ENCODE data around the gene EYS. TPM values are rescaled to one million over a fixed set of nuclear protein-coding genes. Genes with fewer than 3 reads are reported as not detected.

Gene EYS
- total and polyA plus RNA-seq, 2 of the 8 experiments (the other 6 are each of a cell fraction or from before 2014, with no cell fraction given): 0.05 to 0.13 TPM

GRCh38 chr6:64006246-64006645 is 1700.8 kb downstream of the EYS start:
- H3K56ac ChIP-seq (replicated peaks; ENCODE audit: insufficient read length, low read depth, low read length): no peak overlapping the region
- H3K4me1 ChIP-seq (replicated peaks in 1 of 4; ENCODE audit: control insufficient read depth in 3 of 4, insufficient read depth in 4 of 4, low read length in 3 of 4): no peaks in the 10 kb centered on the region
- H2AK5ac ChIP-seq (ENCODE audit: low read depth, low read length): no peak overlapping the region
- no peak overlapping the region for H4K8ac ChIP-seq (ENCODE audit: extremely low read depth, insufficient read depth, low read length)
- no peak overlapping the region for H2BK5ac ChIP-seq (ENCODE audit: low read depth, low read length)
- no peaks in the 10 kb centered on the region for H3K36me3 ChIP-seq (ENCODE audit: control insufficient read depth in 2 of 4, insufficient read depth in 4 of 4, low read length in 3 of 4)
- ChIA-PET CTCF (ENCODE audit: partially characterized antibody) (no interaction called here), POLR2A (ENCODE audit: partially characterized antibody) (no interaction called here)
- no peak overlapping the region for H2BK15ac ChIP-seq (ENCODE audit: low read length)
- no peak overlapping the region for H2BK120ac ChIP-seq (replicated peaks; ENCODE audit: low read depth, low read length)
- no peaks in the 10 kb centered on the region for H3K79me1 ChIP-seq (ENCODE audit: low read depth, low read length)
- H3K4me2 ChIP-seq (ENCODE audit: insufficient read depth in 1 of 2, low read depth in 2 of 2, low read length in 2 of 2): no peak overlapping the region
- no peak overlapping the region for H3K27ac ChIP-seq (ENCODE audit: low read depth, low read length)
- H2BK12ac ChIP-seq (ENCODE audit: low read depth, low read length): no peak overlapping the region
- no peaks in the 10 kb centered on the region for H3K23me2 ChIP-seq (ENCODE audit: low read depth, low read length)
- H3K23ac ChIP-seq (ENCODE audit: insufficient read length): no peak overlapping the region
- no peaks in the 10 kb centered on the region for H3K79me2 ChIP-seq (ENCODE audit: control insufficient read depth in 1 of 2, insufficient read depth in 2 of 2, low read length in 2 of 2)
- DNase-seq (ENCODE audit: low read depth in 1 of 2, low spot score in 2 of 2) (no peak), FAIRE-seq (no peak)
- no peak overlapping the region for H2AFZ ChIP-seq (ENCODE audit: low read length)
- H2BK20ac ChIP-seq (ENCODE audit: low read length): no peak overlapping the region
- no peak overlapping the region for H3K4ac ChIP-seq (replicated peaks; ENCODE audit: insufficient read length, low read depth, low read length)
- H3K9ac ChIP-seq (replicated peaks in 1 of 4; ENCODE audit: extremely low read depth in 1 of 4, low read depth in 3 of 4, low read length in 3 of 4): no peak overlapping the region
- no peaks in the 10 kb centered on the region for H3K9me3 ChIP-seq (ENCODE audit: insufficient read depth in 2 of 2, low read depth in 1 of 2, low read length in 1 of 2)
- H4K20me1 ChIP-seq (replicated peaks in 1 of 2; ENCODE audit: control insufficient read depth in 1 of 2, insufficient read depth in 2 of 2, low read length in 2 of 2): no peaks in the 10 kb centered on the region
- no peak overlapping the region for H3K18ac ChIP-seq (ENCODE audit: extremely low read depth, low read length)
- no peak overlapping the region for H3K4me3 ChIP-seq (ENCODE audit: extremely low read depth in 1 of 4, insufficient read depth in 2 of 4, low read depth in 3 of 4, low read length in 4 of 4)
- H3K14ac ChIP-seq (ENCODE audit: insufficient read length): no peak overlapping the region
- H3K27me3 ChIP-seq (replicated peaks in 1 of 4; ENCODE audit: control insufficient read depth in 3 of 4, extremely low read depth in 1 of 4, insufficient read depth in 3 of 4, low read length in 3 of 4): no peaks in the 10 kb centered on the region
- no peak overlapping the region for H4K91ac ChIP-seq (replicated peaks; ENCODE audit: insufficient read length, low read length)
- no peak overlapping the region for H4K5ac ChIP-seq (ENCODE audit: insufficient read length, low read depth, low read length)
- TF ChIP-seq NRF1 (IDR thresholded peaks at IDR 0.05; ENCODE audit: low read depth, low read length) (no peak), CREB1 (IDR thresholded peaks at IDR 0.05) (no peak), TBP (IDR thresholded peaks at IDR 0.05; ENCODE audit: low read depth, low read length) (no peak), MAFK (IDR thresholded peaks at IDR 0.05; ENCODE audit: low read depth, low read length) (no peak), SIN3A (conservative IDR thresholded peaks at IDR 0.05 in 1 of 2, IDR thresholded peaks at IDR 0.05 in 1 of 2; ENCODE audit: low read depth in 1 of 2, low read length in 2 of 2) (no peak), KDM4A (IDR thresholded peaks at IDR 0.05; ENCODE audit: low read depth, low read length, severe bottlenecking) (no peak)

Data from H1 (cell line).